Measurements from ENCODE around the gene ALX4. TPM values are rescaled to one million over a fixed set of nuclear protein-coding genes. Genes with fewer than 3 reads are reported as not detected.

Gene ALX4
- total and polyA plus RNA-seq, 2 experiments from 2014 or later: not detected

DNA sequence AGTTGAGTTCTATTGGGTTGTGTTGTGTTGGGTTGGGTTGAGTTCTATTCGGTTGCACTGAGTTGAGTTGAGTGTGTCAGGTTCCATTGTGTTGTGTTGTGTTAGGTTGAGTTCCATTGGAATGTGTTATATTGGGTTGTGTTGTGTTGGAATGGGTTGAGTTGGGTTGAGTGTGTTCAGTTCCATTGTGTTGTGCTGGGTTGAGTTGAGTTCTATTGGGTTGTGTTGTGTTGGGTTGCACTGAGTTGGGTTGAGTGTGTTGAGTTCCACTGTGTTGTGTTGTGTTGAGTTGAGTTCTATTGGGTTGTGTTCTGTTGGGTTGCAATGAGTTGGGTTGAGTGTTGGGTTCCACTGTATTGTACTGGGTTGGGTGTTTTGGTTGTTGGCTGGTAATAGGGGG lies 35.5 kb downstream of the ALX4 start (continued):
- TF ChIP-seq NANOG (IDR thresholded peaks at IDR 0.05; ENCODE audit: borderline replicate concordance) (no peak), ZNF114 (CRISPR knock-in tag; IDR thresholded peaks at IDR 0.05) (no peak)
- TF ChIP-seq, protein P1, sequence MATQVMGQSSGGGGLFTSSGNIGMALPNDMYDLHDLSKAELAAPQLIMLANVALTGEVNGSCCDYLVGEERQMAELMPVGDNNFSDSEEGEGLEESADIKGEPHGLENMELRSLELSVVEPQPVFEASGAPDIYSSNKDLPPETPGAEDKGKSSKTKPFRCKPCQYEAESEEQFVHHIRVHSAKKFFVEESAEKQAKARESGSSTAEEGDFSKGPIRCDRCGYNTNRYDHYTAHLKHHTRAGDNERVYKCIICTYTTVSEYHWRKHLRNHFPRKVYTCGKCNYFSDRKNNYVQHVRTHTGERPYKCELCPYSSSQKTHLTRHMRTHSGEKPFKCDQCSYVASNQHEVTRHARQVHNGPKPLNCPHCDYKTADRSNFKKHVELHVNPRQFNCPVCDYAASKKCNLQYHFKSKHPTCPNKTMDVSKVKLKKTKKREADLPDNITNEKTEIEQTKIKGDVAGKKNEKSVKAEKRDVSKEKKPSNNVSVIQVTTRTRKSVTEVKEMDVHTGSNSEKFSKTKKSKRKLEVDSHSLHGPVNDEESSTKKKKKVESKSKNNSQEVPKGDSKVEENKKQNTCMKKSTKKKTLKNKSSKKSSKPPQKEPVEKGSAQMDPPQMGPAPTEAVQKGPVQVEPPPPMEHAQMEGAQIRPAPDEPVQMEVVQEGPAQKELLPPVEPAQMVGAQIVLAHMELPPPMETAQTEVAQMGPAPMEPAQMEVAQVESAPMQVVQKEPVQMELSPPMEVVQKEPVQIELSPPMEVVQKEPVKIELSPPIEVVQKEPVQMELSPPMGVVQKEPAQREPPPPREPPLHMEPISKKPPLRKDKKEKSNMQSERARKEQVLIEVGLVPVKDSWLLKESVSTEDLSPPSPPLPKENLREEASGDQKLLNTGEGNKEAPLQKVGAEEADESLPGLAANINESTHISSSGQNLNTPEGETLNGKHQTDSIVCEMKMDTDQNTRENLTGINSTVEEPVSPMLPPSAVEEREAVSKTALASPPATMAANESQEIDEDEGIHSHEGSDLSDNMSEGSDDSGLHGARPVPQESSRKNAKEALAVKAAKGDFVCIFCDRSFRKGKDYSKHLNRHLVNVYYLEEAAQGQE (IDR thresholded peaks at IDR 0.05; ENCODE audit: unreplicated experiment): no peak

GRCh38 chr11:44271286-44271685 lies 38.7 kb downstream of the ALX4 start:
- ATAC-seq: no peak
- H3K36me3 ChIP-seq (ENCODE audit: insufficient read depth): no peaks in the 10 kb centered on the region
- peaks cover 4% of the 10 kb centered on the region for H3K27me3 Mint-ChIP-seq (ENCODE audit: insufficient read depth, low read depth, poor library complexity)

More at GRCh38 chr11:44271286-44271685, 38.7 kb downstream of the ALX4 start:
- TF ChIP-seq, protein P1 (IDR thresholded peaks at IDR 0.05; ENCODE audit: unreplicated experiment): no peak
- no peak for TF ChIP-seq STAT1 (IDR thresholded peaks at IDR 0.05; ENCODE audit: unreplicated experiment)
- no peak for TF ChIP-seq CREB1 (CRISPR knock-in tag; IDR thresholded peaks at IDR 0.05; ENCODE audit: low read depth)
- no peak for TF ChIP-seq EZH2phosphoT487 (IDR thresholded peaks at IDR 0.05; ENCODE audit: unreplicated experiment)
- no peak for TF ChIP-seq ZNF462 (CRISPR knock-in tag; IDR thresholded peaks at IDR 0.05)
- no peak for TF ChIP-seq NANOG (IDR thresholded peaks at IDR 0.05; ENCODE audit: borderline replicate concordance)
- TF ChIP-seq, protein P2, sequence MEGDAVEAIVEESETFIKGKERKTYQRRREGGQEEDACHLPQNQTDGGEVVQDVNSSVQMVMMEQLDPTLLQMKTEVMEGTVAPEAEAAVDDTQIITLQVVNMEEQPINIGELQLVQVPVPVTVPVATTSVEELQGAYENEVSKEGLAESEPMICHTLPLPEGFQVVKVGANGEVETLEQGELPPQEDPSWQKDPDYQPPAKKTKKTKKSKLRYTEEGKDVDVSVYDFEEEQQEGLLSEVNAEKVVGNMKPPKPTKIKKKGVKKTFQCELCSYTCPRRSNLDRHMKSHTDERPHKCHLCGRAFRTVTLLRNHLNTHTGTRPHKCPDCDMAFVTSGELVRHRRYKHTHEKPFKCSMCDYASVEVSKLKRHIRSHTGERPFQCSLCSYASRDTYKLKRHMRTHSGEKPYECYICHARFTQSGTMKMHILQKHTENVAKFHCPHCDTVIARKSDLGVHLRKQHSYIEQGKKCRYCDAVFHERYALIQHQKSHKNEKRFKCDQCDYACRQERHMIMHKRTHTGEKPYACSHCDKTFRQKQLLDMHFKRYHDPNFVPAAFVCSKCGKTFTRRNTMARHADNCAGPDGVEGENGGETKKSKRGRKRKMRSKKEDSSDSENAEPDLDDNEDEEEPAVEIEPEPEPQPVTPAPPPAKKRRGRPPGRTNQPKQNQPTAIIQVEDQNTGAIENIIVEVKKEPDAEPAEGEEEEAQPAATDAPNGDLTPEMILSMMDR (conservative IDR thresholded peaks at IDR 0.05; ENCODE audit: low read depth in 2 of 2): no peak
- no peak for TF ChIP-seq POLR2AphosphoS5 (IDR thresholded peaks at IDR 0.05; ENCODE audit: low read depth)
- no peak for DNase-seq (ENCODE audit: low spot score)
- Mint-ChIP-seq H3K36me3 (ENCODE audit: low read depth) (no peaks in the 10 kb centered on the region), H3K4me1 (peaks cover 3% of the 10 kb centered on the region; the same call in 1 of the 3 replicates), H3K9me3 (no peaks in the 10 kb centered on the region), H3K4me3 (no peak overlapping the region), H3K27ac (no peak overlapping the region)
- Histone ChIP-seq H3K27me3 (ENCODE audit: insufficient read depth) (no peaks in the 10 kb centered on the region), H2AFZ (no peak overlapping the region), H3F3A (replicated peaks; ENCODE audit: low read depth) (no peaks in the 10 kb centered on the region), H3K4me3 (no peak overlapping the region), H3K27ac (ENCODE audit: low read depth) (no peak overlapping the region), H3K9me2 (ENCODE audit: insufficient read depth) (peaks cover 5% of the 10 kb centered on the region), H3K4me1 (ENCODE audit: insufficient read depth) (no peaks in the 10 kb centered on the region), H4K20me1 (replicated peaks; ENCODE audit: insufficient read depth) (no peaks in the 10 kb centered on the region), H3K79me2 (replicated peaks; ENCODE audit: insufficient read depth) (no peaks in the 10 kb centered on the region), H3K4me2 (no peak overlapping the region)

All from GM23338 (cell line).